ENCODE results near the gene VAMP8. TPM values are rescaled to one million over a fixed set of nuclear protein-coding genes. Genes with fewer than 3 reads are reported as not detected.

The VAMP8 gene
- total RNA-seq: 100 to 1,000 TPM in 1 of 2 donors, 10 to 100 TPM in 1; 39.6 to 111 TPM

GRCh38 chr2:85577386-85578242 lies at the start of gene VAMP8:
VAMP8 (plus strand) TSS chr2:85577586; CDS start chr2:85577647, 61 bp downstream.
- 5 to 8% methylated on average over 15 to 19 of the region's 19 CpGs for WGBS, 2 donors
- Histone ChIP-seq H3K4me3 (peak within 1 kb of the TSS; percentile 41 to 53), H3K36me3 (replicated peaks in 1 of 2; ENCODE audit: insufficient read depth in 1 of 2, low read depth in 2 of 2) (peaks cover 0 to 4% of the 10 kb centered on the region in 2 donors), H3K4me1 (peaks cover 29% of the 10 kb centered on the region), H3K9me3 (no peaks in the 10 kb centered on the region), H3K27ac (peak within 1 kb of the TSS; percentile 84 to 94 (median 86)), H3K27me3 (no peaks in the 10 kb centered on the region)
- peak; percentile 88 for ATAC-seq
- intact Hi-C loops (cut with DNase I): no loop called here
- no peak for TF ChIP-seq CTCF (IDR thresholded peaks at IDR 0.05)
- TF ChIP-seq POLR2A (IDR thresholded peaks at IDR 0.05): peak in 2 of 3 donors; percentile 55 to 68
- DNase-seq: peak; percentile 83 to 90 (median 88)

GRCh38 chr2:85527787-85528186 lies 49.6 kb upstream of the VAMP8 start:
- no peak for DNase-seq
- no peak overlapping the region for H3K4me3 ChIP-seq
- intact Hi-C loops (cut with DNase I): no loop called here
- H3K27me3 ChIP-seq: no peaks in the 10 kb centered on the region
- no peak overlapping the region for H3K27ac ChIP-seq
- no peaks in the 10 kb centered on the region for H3K36me3 ChIP-seq (replicated peaks in 1 of 2; ENCODE audit: insufficient read depth in 1 of 2, low read depth in 2 of 2)
- H3K9me3 ChIP-seq: no peaks in the 10 kb centered on the region
- ATAC-seq: no peak
- peaks cover 31% of the 10 kb centered on the region for H3K4me1 ChIP-seq
- TF ChIP-seq CTCF (IDR thresholded peaks at IDR 0.05) (no peak), POLR2A (IDR thresholded peaks at IDR 0.05) (no peak)

- H3K4me3 ChIP-seq: no peak overlapping the region
- no peaks in the 10 kb centered on the region for H3K36me3 ChIP-seq (replicated peaks in 1 of 2; ENCODE audit: insufficient read depth in 1 of 2, low read depth in 2 of 2)
- H3K9me3 ChIP-seq: no peaks in the 10 kb centered on the region
- no peaks in the 10 kb centered on the region for H3K27me3 ChIP-seq
- 98 to 100% methylated on average over 2 of the region's 2 CpGs for WGBS, 2 donors
- no peak overlapping the region for H3K27ac ChIP-seq
- TF ChIP-seq POLR2A (IDR thresholded peaks at IDR 0.05) (no peak), CTCF (IDR thresholded peaks at IDR 0.05) (no peak)
- intact Hi-C loops (cut with DNase I): no loop called here
- ATAC-seq (no peak), DNase-seq (no peak)
- peaks cover 26% of the 10 kb centered on the region for H3K4me1 ChIP-seq
Measured at GRCh38 chr2:85528355-85528754, 49.0 kb upstream of the VAMP8 start.

- DNase-seq (no peak), ATAC-seq (no peak)
- H3K4me1 ChIP-seq: peaks cover 13% of the 10 kb centered on the region
- H3K27me3 ChIP-seq: no peaks in the 10 kb centered on the region
- H3K4me3 ChIP-seq: no peak overlapping the region
- H3K27ac ChIP-seq: no peak overlapping the region
- H3K36me3 ChIP-seq (replicated peaks in 1 of 2; ENCODE audit: insufficient read depth in 1 of 2, low read depth in 2 of 2): no peaks in the 10 kb centered on the region
- H3K9me3 ChIP-seq: no peaks in the 10 kb centered on the region
- intact Hi-C loops (cut with DNase I): no loop called here
- 100% methylated on average over 1 of the region's 1 CpG for WGBS, 2 donors
- TF ChIP-seq CTCF (IDR thresholded peaks at IDR 0.05) (no peak), POLR2A (IDR thresholded peaks at IDR 0.05) (no peak)
Measured at GRCh38 chr2:85529809-85530208, 47.6 kb upstream of the VAMP8 start.
